HL-60 (cell line): ENCODE measurements around the gene HLTF.

Experiments used
- DNase-seq, 2 experiments: peaks; one replicate each; pipeline ENCODE4 v3.0.0-alpha.2; 2010 to 2020; ENCODE audit warnings: low read depth in 1 of 2, low spot score in 1 of 2
- H3K27ac ChIP-seq: fragments of 250-450 bp; sonication (Bioruptor Pico); replicated peaks from 2 replicates; pipeline ENCODE4 v1.5.1; 2020; ENCODE audit warnings: mild to moderate bottlenecking, moderate library complexity
- H3K27me3 ChIP-seq: fragments of 250-450 bp; sonication (Bioruptor Pico); 2 replicates; pipeline ENCODE4 v1.5.1; 2021; ENCODE audit warnings: mild to moderate bottlenecking, moderate library complexity; ENCODE audit not compliant: insufficient read depth, poor library complexity, severe bottlenecking
- H3K4me3 ChIP-seq: replicated peaks from 2 replicates; pipeline ENCODE4 v1.5.1; 2011; ENCODE audit warnings: mild to moderate bottlenecking, control low read depth, low read length; ENCODE audit not compliant: insufficient read depth
- CTCF ChIP-seq: IDR thresholded peaks from one replicate; pipeline ENCODE4 v1.5.1; 2011; ENCODE audit warnings: low read length, control low read depth, inconsistent platforms; ENCODE audit not compliant: insufficient read depth
- GABPA ChIP-seq: IDR thresholded peaks from 2 replicates; pipeline ENCODE4 v1.6.1; 2012; ENCODE audit warnings: low read depth
- POLR2AphosphoS5 ChIP-seq: IDR thresholded peaks from 2 replicates; pipeline ENCODE4 v1.6.1; 2012; ENCODE audit warnings: low read depth
- REST ChIP-seq: IDR thresholded peaks from 2 replicates; pipeline ENCODE4 v1.6.1; 2012; ENCODE audit warnings: low read depth; ENCODE audit not compliant: insufficient replicate concordance
- SPI1 ChIP-seq: IDR thresholded peaks from 2 replicates; pipeline ENCODE4 v1.6.1; 2012; ENCODE audit warnings: low read depth, mild to moderate bottlenecking, borderline replicate concordance

HLTF gene

DNA sequence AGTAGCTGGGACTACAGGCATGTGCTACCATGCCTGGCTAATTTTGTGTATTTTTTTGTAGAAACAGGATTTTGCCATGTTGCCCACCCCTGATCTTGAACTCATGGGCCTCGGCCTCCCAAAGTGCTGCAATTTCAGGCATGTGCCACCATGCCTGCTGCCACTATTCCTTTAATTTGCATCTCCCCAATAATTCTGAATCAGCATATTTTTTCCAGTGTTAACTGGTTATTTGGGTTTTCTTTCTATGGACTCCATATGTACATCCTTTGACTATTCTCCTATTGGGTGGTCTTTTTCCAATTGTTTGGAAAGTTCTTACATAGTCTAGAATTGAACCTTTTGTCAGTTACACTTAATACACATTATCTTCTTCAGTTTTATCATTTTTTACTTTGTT is 28.1 kb downstream of the HLTF start:
- TF ChIP-seq CTCF = no peak
- no peak for TF ChIP-seq SPI1
- no peak for TF ChIP-seq REST
- TF ChIP-seq POLR2AphosphoS5 = no peak
- no peak for TF ChIP-seq GABPA
- Histone ChIP-seq H3K27ac (no peak overlapping the region), H3K27me3 (no peaks in the 10 kb centered on the region), H3K4me3 (no peak overlapping the region)
- no peak for DNase-seq

- TF ChIP-seq REST (no peak), GABPA (no peak), CTCF (no peak), POLR2AphosphoS5 (no peak), SPI1 (no peak)
- Histone ChIP-seq H3K27ac (no peak overlapping the region), H3K27me3 (no peaks in the 10 kb centered on the region), H3K4me3 (no peak overlapping the region)
- DNase-seq = no peak
These were observed 30.8 kb downstream of the HLTF start for GRCh38 chr3:149055575-149055974.

GRCh38 chr3:149044339-149045083 is 41.8 kb downstream of the HLTF start:
- Histone ChIP-seq H3K27me3 (no peaks in the 10 kb centered on the region), H3K27ac (no peak overlapping the region), H3K4me3 (no peak overlapping the region)
- DNase-seq = no peak
- TF ChIP-seq SPI1 (no peak), POLR2AphosphoS5 (no peak), GABPA (no peak), REST (no peak), CTCF (no peak)
